Activated CD8-positive, alpha-beta memory T cell treated with anti-CD3 and anti-CD28 coated beads for 48 hours (primary cell): ENCODE results near the gene SIPA1L3.
"Not testable (repeated sequence)": the region's sequence is repeated elsewhere in the genome, so short reads cannot be mapped to it uniquely, and the experiment has no call there.

Experiments used
- DNase-seq, 3 experiments: peaks; one replicate each; pipeline ENCODE4 v3.0.0-alpha.2; 2020; ENCODE audit warnings: low read depth in 2 of 3, low spot score in 2 of 3

Gene SIPA1L3

DNA sequence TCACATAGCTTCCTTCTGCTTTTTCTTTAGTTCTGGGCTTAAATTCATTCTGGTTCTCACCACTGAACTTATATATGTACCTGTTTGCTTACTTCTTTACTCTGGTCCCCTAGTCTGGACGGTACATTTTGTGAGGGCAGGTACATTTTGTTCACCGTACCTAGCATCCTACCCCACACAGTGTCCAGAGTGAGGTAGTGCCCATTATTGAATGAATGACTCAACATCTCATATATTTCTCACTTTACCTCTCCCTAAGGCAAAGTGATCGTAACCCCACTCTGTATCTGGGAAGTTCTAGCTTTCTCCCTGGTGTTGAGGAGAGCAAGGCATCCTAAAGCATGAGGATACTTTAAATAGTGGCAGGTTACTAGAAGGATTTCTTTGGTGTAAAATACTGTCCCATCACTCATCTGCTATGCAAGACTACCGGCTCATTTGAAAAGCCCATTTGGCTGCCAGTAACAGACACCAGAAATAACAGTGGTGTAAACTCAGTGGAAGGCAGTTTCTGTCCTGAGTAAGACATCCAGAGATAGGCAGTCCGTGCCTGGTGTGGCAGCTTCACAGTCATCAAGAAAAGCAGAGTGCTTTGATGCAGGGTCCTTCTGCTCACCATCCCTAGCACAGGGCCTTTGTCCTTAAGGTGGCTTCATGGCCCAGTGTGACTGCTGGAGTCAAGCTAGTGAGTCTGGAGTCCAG, 111.8 kb downstream of the SIPA1L3 start:
- DNase-seq: no peak

DNA sequence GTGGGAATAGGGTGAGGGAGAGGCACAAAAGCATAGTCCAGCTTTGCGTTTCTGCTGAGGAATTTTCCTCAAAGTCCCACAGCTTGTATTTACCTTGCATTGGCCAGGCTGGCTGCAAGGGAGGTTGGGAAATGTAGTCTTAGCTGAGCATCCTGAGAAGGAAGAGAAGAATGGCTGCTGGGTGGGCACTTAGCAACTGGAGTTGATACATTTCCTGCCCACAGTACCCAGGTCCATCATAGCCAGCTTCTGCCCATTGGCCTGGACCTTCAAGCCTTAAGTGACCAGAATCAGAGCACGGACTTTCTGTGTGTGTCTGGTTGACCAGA, 112.4 kb downstream of the SIPA1L3 start:
- no peak for DNase-seq

DNA sequence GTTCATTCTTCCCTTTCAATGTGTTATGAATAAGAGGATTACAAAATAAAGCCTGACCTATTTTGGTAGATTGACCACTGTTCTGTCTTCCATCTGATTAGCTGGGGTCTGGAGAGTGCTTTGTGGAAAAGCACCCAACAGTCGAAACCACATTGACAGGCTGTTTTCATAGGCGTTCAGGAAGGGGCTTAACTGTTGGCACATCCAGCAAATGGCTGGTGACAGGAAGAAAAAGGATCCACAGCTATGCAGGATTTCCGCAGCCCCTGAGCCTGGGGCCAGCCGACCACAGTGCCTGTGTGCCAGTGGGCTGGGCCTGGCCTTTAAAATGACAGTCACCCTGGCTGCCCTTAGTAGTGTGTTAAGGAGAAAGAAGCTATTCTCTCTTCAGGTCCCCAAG, 113.3 kb downstream of the SIPA1L3 start:
- no peak for DNase-seq

DNA sequence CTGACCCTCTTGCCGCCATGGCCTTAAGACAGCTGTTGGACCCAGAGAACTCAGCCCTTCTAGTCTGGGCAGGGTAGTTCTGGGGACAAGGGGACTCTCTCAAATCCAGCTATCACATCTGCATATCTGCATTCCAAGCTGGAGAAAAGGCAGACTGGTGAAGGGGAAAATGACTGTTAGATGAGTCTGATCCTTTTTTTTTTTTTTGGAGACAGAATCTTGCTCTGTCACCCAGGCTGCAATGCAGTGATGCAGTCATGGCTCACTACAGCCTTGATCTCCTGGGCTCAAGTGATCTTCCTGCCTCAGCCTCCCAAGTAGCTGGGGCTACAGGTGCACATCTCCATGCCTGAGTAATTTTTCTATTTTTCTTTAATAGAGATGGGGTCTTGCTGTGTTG, 114.3 kb downstream of the SIPA1L3 start:
- DNase-seq: no peak

DNA sequence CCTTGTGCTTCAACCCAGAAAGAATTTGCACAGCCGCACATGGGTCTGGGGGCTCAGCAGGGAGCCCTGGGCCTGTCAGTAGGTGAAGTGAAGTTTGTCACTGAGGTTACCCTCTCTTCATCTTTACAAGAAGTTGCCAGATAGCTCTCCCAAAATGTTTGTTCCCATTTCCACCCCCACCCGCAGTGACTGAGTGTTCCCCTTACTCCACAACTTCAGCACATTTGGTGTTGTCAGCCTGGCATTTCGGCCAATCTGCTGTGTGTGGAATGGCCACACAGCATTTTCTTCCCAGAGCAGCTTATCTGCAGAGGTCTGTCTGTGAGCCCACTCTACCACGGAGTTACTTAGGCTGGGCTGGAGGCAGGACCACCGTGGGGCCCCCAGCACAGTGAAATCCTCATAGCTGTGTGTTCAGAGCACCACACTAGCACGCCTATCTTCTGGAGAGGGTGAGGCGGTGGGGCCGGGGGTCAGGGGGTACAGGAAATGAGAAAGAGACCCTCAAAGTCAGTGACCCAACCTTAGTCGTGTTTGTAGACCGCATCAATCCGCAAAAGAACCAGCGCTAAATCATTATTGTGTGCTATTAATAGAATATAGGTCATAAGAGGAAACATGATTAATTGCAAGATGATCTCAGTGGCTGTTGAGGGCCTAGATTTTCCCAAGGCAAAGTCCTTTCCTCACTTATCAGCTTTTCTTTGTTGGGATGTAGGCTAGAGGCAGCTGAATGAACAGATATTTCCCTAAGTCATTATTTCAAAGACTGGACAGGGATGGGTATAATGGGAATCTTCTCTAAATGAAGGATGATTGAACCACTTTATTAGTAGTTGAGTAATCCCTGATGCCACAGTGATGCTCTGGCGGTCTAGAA, 116.0 kb downstream of the SIPA1L3 start:
- no peak for DNase-seq

DNA sequence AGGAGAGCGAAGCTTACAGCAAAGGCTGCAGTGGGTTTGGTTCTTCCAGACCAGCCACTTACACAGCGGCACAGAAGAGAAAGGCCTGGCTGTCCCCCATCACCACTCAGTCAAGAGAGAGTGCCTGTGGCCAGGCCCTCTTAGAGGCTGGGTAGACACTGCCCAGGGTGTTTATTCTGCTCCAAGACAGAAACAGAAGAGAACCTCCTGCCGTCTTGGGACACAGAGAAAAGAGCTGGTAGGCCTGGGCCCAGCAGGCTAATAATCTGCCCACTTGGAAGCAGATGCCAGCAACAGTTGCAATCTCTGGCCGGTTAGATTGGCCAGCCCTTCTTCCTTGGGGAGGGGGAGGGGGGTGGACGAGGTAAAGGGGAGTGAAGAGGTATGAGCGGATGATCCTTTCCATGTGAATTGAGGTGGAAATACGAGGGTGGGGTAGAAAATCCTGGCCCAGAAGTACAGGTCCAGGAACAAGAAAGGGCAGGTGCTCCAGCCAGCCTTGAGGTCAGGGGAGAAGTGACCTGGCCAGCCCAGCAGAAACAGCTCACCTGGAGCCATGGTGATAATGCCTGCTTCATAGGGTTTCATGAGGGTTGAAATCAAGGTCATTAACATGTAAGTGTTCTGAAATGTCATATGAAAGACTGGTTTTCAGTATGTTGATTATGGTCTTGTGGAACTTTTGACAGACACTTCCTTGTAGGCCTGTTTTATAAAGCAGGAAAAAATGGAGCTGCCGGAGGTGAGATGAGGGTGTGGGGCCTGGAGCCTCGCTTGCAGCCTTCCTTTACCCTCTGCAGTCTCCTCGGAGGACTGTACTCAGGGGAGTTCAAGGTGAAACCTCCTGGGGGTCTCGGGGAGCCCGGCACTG, 116.9 kb downstream of the SIPA1L3 start:
- no peak for DNase-seq

DNA sequence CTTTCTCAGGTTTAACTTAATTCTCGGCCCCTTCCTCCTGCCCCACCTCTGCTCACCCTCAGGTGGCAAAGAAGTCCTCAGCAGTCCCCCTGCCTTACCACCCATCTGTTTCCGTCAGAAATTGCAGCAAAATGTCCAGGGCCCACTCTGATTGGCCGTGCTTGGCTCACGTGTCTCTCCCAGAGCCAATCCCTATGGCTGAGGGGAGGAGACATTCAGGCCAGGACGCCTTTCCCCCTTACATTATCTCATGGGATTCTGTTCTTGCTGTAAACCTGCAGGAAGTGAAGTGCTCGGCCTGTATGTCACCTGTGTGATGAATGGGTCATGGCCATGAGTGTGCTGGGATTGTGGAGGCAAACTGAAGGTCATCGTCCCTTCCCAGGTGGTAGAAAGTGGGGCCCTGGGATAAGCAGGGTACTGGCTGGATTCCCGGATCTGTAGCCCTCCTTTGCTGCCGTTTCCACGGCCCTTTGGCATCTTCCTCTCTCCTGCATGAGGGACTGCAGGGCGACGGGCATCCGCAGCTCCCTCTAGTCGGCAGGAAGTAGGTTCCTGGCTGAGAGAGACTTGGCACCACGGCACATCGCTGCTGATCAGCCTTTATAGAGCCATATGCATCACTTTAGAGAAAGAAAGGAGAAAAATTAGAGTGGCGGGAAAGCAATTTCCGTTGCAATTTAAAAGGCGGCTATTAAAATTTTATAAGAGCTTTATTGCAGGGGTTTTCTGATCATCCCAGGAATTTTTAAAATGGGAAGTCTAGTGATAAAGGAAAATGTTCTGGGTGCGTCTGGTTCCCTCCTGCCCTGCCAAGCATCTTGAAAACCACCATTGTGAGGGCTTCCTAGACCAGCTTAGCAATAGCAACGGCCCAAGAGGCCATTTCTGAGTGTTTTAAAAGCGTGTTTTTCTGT, 118.2 kb downstream of the SIPA1L3 start:
- DNase-seq: no peak

DNA sequence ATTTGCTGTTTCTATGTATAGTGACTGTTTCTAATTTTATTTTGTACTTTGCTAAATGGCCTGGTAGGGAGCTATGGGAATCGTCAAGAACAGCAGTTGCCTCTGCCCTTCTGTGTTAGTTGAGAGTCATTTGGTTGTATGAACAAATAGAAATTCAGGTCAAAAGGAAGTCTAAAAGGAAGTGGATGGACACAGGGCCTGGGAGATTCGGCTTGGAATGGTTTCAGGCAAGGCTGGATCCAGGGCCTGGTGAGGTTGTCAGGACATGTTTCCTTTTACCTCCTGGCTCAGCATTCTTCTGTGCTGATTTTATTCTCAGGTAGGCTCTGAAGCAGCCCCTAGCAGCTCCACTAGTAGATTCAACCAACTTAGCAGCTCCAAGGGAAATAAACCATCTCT, 118.9 kb downstream of the SIPA1L3 start:
- no peak for DNase-seq

DNA sequence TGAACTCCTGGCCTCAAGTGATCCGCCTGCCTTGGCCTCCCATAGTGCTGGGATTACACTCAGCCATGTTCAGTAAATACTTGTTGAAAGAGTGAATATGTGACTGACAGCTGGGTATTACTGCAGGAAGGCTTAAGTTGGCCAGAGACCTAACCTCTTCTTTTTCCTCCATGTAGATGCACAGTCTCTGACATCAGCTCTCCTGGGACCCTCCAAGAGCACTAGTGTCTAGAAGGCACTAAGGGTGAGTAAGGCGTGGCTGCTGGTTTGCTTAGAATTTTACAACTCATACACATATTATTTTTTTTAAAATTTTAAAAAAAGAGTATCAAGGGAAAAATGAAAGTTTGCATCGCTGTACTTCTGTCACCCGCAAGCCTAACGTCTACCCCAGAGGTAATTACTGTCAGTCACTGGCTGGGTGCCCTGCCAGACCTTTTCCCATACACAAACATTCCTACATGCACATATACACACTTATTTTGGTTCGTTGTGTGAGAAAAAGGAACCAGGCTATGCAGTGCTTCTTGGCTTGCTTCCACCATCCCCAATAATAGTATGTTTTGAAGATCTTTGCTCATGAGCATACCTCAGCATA, 122.0 kb downstream of the SIPA1L3 start:
- DNase-seq: no peak

DNA sequence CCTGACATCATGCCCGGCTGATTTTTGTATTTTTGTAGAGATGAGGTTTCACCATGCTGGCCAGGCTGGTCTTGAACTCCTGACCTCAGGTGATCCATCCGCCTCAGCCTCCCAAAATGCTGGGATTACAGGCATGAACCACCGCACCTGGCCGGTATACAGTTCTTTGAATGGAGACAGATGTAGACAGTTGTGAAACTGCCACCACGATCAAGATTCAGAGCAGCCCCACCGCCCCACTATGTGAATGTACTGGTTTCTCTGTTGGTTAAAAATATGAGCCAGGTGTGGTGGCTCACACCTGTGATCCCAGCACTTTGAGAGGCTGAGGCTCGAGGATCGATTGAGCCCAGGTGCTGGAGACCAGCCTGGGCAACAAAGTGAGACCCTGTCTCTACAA, 123.0 kb downstream of the SIPA1L3 start:
- not testable (repeated sequence) for DNase-seq

DNA sequence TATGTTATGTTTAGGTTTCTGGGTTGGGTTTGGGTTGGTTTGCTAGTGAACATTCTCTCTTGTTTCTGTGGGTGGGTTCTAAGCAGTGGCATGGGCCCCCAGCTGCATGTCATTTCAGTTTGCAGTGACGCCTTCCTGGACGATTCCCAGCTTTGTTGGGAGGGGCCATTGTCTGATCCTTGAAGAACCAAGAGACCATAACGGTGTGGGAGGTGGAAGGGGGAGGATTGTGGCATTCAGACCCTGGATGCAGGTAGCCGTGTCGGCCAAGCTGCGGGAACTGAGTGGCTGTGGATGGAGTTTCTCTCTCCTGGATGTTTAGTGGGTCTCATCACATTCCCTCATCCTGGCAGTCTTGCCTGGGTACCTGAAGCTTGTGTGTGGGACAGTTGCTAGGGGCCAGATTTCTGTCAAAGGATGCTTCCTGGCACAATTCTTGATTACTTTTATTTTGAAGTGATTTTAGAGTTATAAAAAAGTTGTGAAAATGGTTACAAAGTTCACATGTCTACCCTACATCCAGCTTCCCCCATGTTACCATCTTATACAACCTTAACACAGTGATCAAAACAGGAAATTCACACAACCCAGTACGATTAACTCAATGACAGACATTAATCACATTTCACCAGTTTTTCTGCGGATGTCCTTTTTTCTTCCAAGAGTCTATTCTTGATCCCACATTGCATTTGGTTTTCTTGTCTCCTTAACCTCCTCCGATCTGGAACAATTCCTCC, 123.8 kb downstream of the SIPA1L3 start:
- no peak for DNase-seq

DNA sequence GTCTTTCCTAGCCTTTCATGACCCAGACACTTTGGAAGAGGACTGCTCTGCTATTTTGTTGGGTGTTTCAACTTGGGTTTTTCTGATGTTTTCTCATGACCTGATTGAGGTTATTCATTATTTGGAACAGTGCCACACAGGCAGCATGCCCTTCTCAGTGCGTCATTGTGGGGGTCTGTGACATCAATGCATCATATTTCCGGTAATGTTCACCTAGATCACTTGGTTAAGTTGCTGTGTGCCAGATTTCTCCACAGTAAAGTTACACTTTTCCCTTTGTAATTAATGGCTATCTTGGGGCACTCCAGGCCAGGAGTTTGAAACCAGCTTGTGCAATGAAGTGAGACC, 124.4 kb downstream of the SIPA1L3 start:
- no peak for DNase-seq

DNA sequence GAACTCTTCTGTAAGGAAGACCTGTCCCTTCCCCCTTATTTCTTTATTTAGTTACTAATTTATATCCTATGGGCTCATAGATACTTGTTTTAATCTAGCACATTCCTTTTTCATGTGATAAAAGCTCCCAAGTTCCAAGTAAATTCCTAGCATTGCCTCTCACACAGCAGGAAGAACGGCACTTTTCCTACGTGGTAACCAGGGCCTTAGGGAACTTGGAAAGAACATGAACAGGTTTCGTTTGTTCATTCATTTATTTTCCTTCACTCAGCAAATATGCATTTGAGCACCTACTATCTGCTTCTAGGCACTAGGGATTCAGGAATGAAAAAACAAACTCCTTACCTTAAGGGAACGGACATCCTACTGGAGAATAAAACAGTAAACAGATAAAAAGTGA, 125.1 kb downstream of the SIPA1L3 start:
- no peak for DNase-seq

DNA sequence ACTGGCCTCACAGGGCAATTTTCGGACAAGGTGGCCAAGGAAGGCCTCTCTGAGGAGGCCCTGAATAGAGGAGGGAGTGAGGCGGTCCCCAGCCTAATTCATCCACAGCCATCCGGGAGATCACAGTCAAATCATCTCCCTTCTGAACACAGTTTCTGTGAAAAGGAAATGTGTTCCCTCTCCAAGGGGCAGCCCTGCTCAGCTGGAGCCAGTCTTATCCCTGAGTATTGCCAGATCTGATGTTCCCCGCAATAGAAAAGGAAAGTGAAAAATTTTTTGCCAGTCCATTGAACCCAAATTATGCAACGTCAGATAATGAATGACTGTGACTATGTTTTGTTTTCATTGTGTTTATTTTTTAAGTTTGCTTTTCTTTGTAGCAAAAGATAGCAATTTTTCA, 125.9 kb downstream of the SIPA1L3 start:
- DNase-seq: no peak

DNA sequence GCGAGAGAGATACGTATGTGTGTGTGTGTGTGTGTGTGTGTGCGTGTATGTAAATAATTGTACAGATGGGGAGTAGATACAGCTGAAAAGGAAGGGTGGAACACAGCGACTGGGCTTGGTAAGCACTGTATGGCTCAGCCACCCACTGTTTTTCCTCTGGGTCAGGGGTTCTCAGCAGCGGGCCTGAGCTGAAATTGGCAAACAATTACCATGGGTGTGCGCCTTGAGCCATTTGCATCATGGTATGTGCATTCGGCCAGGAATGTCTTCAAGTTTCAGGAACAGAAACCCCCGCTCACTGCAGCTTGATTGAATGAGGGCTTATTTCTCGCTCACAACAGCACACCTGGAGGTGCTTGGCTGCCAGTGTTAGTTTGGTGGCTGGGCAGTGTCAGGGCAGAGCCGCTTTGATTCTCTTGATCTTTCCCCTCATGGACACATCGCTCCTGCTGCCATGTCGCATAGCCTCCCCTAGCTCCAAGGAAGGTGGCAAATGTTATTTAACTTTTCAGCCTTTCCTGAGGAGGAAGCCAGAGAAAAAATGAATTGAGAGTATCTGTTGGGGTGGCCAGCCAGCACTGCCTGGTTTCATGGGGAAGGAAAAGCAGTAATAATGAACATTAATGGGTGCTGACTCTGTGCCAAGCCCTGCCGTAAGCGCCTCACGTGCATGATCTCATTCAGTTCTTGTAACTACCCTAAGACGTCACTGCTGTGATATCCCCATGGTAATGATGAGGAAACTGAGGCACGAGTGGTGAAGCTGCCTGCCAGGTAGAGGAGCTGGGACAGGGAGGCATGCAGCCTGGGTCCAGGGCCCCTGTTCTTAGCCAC, 126.9 kb downstream of the SIPA1L3 start:
- DNase-seq: no peak

DNA sequence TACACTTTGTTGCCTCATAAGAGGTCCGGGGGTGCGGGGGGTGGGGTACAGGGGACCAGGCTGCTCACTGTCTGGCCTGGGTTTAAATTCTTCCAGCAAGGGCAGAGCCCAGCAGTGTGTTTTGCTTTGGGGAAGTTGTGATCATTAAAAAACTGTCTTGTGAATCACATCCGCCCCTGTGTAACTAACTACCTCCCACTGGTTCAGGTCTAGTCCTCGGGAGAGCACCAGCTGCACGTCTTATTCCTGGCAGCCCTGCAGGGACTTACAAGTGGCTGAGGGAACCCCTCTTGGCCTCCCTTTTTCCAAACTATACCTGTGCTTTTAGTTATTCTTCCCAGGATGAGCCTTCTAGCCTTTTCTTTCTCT, 127.5 kb downstream of the SIPA1L3 start:
- DNase-seq: no peak

DNA sequence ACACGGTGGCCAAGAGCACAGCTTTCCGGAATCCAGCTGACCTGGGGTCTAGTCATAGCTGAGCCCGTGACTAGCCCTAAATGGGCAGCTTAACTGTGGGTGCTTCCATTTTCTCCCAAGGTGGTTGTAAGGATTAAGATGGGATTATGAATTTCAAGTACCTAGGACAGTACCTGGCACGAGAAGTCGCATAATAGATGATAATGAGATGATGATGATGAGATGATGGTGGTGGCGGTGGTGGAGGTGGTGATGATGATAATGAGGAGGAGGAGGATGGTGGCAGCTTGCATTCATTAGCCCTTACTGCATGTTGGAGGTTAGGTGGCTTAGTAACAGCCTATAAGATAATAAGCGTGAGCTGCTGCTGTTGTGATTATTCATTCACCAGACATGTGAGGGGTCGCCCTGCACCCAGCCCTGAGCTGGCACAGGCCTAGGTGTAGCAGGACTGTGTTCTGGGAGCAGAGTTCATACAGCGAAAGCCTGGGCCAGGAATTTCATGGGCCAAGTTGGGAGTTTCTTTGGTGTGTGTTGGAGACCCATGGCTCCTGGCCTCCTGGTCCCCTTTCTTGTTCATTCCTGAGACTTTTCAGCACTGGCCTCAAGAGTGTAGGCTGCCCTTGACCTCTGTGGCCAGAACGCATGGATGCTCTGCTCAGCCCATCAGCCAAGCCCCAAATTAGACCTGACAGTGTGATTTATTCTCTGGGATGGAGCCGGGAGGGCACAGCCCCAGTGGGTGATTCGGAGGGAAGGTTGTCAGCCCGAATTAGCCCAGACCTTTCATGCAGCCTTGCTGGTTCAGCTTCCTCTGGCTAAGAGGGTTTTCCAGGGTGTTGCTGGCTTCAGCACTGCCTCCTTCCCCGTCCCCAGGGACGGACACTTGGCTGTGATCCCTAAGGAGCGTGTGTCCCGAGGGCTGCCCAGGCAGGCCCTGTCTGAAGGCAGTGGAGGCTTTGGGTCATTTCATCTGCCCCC, 128.8 kb downstream of the SIPA1L3 start:
- no peak for DNase-seq
